Activated CD8-positive, alpha-beta memory T cell treated with anti-CD3 and anti-CD28 coated beads, Interleukin-2, amount 50 U/mL, for 48 hours (primary cell): Measurements from ENCODE around the gene SUSD2.
"Not testable (repeated sequence)": the region's sequence is repeated elsewhere in the genome, so short reads cannot be mapped to it uniquely, and the experiment has no call there.

Source experiments
- DNase-seq: peaks from one replicate; pipeline ENCODE4 v3.0.0-alpha.2; 2020

SUSD2 gene

GRCh38 chr22:24177045-24177444 is 4.2 kb upstream of the SUSD2 start:
- no peak for DNase-seq

- no peak for DNase-seq
Measured at GRCh38 chr22:24177456-24177855, 3.8 kb upstream of the SUSD2 start.

- DNase-seq, result no peak
Measured at GRCh38 chr22:24178021-24178431, 3.3 kb upstream of the SUSD2 start.

- DNase-seq, result no peak
Measured at GRCh38 chr22:24178502-24179440, 2.5 kb upstream of the SUSD2 start.

- DNase-seq, result no peak
Measured at GRCh38 chr22:24179478-24180210, 1.6 kb upstream of the SUSD2 start.

GRCh38 chr22:24180316-24181087 is 785 bp upstream of the SUSD2 start:
- DNase-seq, result no peak

GRCh38 chr22:24181996-24182899 is 961 bp downstream of the SUSD2 start:
- DNase-seq, result no peak

GRCh38 chr22:24182900-24183246 is 1.6 kb downstream of the SUSD2 start:
- DNase-seq, result not testable (repeated sequence)

GRCh38 chr22:24183321-24184031 is 2.2 kb downstream of the SUSD2 start:
- no peak for DNase-seq

GRCh38 chr22:24184057-24184798 is 2.9 kb downstream of the SUSD2 start:
- DNase-seq, result no peak

GRCh38 chr22:24185001-24185500 is 3.8 kb downstream of the SUSD2 start:
- no peak for DNase-seq

- no peak for DNase-seq
Measured at GRCh38 chr22:24185501-24186351, 4.4 kb downstream of the SUSD2 start.

GRCh38 chr22:24186352-24186740 is 5.1 kb downstream of the SUSD2 start:
- no peak for DNase-seq

- no peak for DNase-seq
Measured at GRCh38 chr22:24186892-24187670, 5.8 kb downstream of the SUSD2 start.

- no peak for DNase-seq
Measured at GRCh38 chr22:24187731-24188644, 6.7 kb downstream of the SUSD2 start.

- DNase-seq, result no peak
Measured at GRCh38 chr22:24188705-24189248, 7.5 kb downstream of the SUSD2 start.
